ENCODE measurements around the gene LAGE3.

LAGE3 gene

GRCh38 chrX:154433605-154434004 is 45.5 kb downstream of the LAGE3 start:
- peaks cover 47% of the 10 kb centered on the region for H3K79me2 ChIP-seq (ENCODE audit: insufficient read depth, low read length)
- H3K4me3 ChIP-seq (ENCODE audit: low read length, poor library complexity, severe bottlenecking) = no peak overlapping the region
- no peak for TF ChIP-seq EZH2phosphoT487 (IDR thresholded peaks at IDR 0.05; ENCODE audit: borderline replicate concordance)
- TF ChIP-seq CTCF (conservative IDR thresholded peaks at IDR 0.05; ENCODE audit: low read length) = no peak
- no peak overlapping the region for H2AFZ ChIP-seq (ENCODE audit: low read length)
- H3K27me3 ChIP-seq (ENCODE audit: insufficient read depth, low read length, poor library complexity, severe bottlenecking) = no peaks in the 10 kb centered on the region
- H3K4me2 ChIP-seq (ENCODE audit: low read depth, low read length, poor library complexity, severe bottlenecking) = no peak overlapping the region
- H4K20me1 ChIP-seq (ENCODE audit: insufficient read depth, low read length, poor library complexity, severe bottlenecking) = no peaks in the 10 kb centered on the region
- H3K9me3 ChIP-seq (ENCODE audit: insufficient read depth, low read depth, low read length) = no peaks in the 10 kb centered on the region
- H3K9ac ChIP-seq (ENCODE audit: low read depth, low read length, poor library complexity, severe bottlenecking) = no peak overlapping the region
- H3K36me3 ChIP-seq (ENCODE audit: insufficient read depth, low read length) = no peaks in the 10 kb centered on the region; the same call in 1 of the 2 replicates
- no peaks in the 10 kb centered on the region for H3K9me2 ChIP-seq (replicated peaks; ENCODE audit: low read depth, low read length)
- H3F3A ChIP-seq (ENCODE audit: low read depth) = no peaks in the 10 kb centered on the region
- H3K4me1 ChIP-seq (ENCODE audit: insufficient read depth, low read length, poor library complexity, severe bottlenecking) = peaks cover 14% of the 10 kb centered on the region

DNA sequence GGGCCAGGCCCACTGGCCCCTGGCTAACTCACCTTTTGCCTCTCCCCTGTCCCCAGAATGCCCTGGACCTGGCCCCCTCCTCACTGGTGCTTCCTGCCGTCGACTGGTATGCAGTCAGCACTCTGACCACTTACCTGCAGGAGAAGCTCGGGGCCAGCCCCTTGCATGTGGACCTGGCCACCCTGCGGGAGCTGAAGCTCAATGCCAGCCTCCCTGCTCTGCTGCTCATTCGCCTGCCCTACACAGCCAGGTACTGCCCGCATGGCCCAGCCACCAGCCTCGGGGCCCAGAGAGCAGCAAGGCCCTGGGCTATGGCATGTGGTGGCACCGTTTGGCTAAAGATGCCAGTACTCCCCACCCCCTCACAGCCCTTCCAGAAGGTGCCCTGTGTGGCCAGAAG is 46.9 kb downstream of the LAGE3 start:
- Histone ChIP-seq H3K9me3 (ENCODE audit: insufficient read depth, low read depth, low read length) (no peaks in the 10 kb centered on the region), H3K36me3 (ENCODE audit: insufficient read depth, low read length) (no peaks in the 10 kb centered on the region; the same call in 1 of the 2 replicates), H3K4me2 (ENCODE audit: low read depth, low read length, poor library complexity, severe bottlenecking) (no peak overlapping the region), H3F3A (ENCODE audit: low read depth) (no peaks in the 10 kb centered on the region), H3K79me2 (ENCODE audit: insufficient read depth, low read length) (peaks cover 42% of the 10 kb centered on the region), H3K27me3 (ENCODE audit: insufficient read depth, low read length, poor library complexity, severe bottlenecking) (no peaks in the 10 kb centered on the region), H3K9me2 (replicated peaks; ENCODE audit: low read depth, low read length) (no peaks in the 10 kb centered on the region), H3K4me3 (ENCODE audit: low read length, poor library complexity, severe bottlenecking) (no peak overlapping the region), H2AFZ (ENCODE audit: low read length) (no peak overlapping the region), H3K4me1 (ENCODE audit: insufficient read depth, low read length, poor library complexity, severe bottlenecking) (peaks cover 15% of the 10 kb centered on the region), H4K20me1 (ENCODE audit: insufficient read depth, low read length, poor library complexity, severe bottlenecking) (no peaks in the 10 kb centered on the region), H3K9ac (ENCODE audit: low read depth, low read length, poor library complexity, severe bottlenecking) (no peak overlapping the region)
- no peak for TF ChIP-seq EZH2phosphoT487 (IDR thresholded peaks at IDR 0.05; ENCODE audit: borderline replicate concordance)
- no peak for TF ChIP-seq CTCF (conservative IDR thresholded peaks at IDR 0.05; ENCODE audit: low read length)

DNA sequence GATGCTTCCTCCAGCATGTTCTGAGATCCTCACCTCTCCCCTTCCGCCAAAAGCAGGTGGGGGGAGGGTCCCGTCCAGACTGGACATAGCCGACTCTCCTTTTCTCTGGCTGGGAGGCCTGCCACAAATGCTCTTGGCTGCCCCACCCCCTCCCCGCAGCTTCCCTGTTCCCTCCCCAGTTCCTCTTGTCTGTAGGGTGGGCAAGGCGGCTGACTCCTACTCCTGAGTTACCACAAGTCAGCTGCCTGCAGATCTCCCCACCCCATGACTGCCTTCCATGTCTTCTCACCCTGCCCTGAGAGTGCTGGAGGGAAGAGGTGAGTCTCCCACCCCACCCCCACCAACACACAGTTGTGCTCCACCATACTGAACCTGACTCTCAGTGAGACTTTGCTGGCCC is 47.7 kb downstream of the LAGE3 start:
- Histone ChIP-seq H3K9ac (ENCODE audit: low read depth, low read length, poor library complexity, severe bottlenecking) (no peak overlapping the region), H3K36me3 (ENCODE audit: insufficient read depth, low read length) (no peaks in the 10 kb centered on the region; the same call in 1 of the 2 replicates), H3K4me2 (ENCODE audit: low read depth, low read length, poor library complexity, severe bottlenecking) (peak overlapping the region; percentile 59), H3K27me3 (ENCODE audit: insufficient read depth, low read length, poor library complexity, severe bottlenecking) (no peaks in the 10 kb centered on the region), H3K9me3 (ENCODE audit: insufficient read depth, low read depth, low read length) (no peaks in the 10 kb centered on the region), H2AFZ (ENCODE audit: low read length) (no peak overlapping the region), H3K4me3 (ENCODE audit: low read length, poor library complexity, severe bottlenecking) (no peak overlapping the region), H3F3A (ENCODE audit: low read depth) (no peaks in the 10 kb centered on the region), H3K4me1 (ENCODE audit: insufficient read depth, low read length, poor library complexity, severe bottlenecking) (peaks cover 18% of the 10 kb centered on the region), H4K20me1 (ENCODE audit: insufficient read depth, low read length, poor library complexity, severe bottlenecking) (no peaks in the 10 kb centered on the region), H3K9me2 (replicated peaks; ENCODE audit: low read depth, low read length) (no peaks in the 10 kb centered on the region), H3K79me2 (ENCODE audit: insufficient read depth, low read length) (peaks cover 43% of the 10 kb centered on the region)
- TF ChIP-seq EZH2phosphoT487 (IDR thresholded peaks at IDR 0.05; ENCODE audit: borderline replicate concordance) (no peak), CTCF (conservative IDR thresholded peaks at IDR 0.05; ENCODE audit: low read length) (no peak)

Measured in Loucy (cell line).